OCI-LY7 (cell line): ENCODE results near the gene TPM4. TPM values are rescaled to one million over a fixed set of nuclear protein-coding genes. Genes with fewer than 3 reads are reported as not detected.

Source experiments
- BruUV-seq: library from RNA; stranded (reverse); fragments of 400-500 nt; replicated peaks from 2 replicates; lab custom pipeline; 2021; lab: Mats Ljungman, UMichigan
- CTCF ChIA-PET: fragments of 300-600 bp; sonication (Branson Sonifier 250); formaldehyde crosslinking; loops from one replicate; lab custom pipeline; 2022; ENCODE audit warnings: antibody characterized with exemption; ENCODE audit not compliant: unreplicated experiment; lab: Charles Lee
- POLR2A ChIA-PET: fragments of 300-600 bp; sonication (Branson Sonifier 250); formaldehyde crosslinking; loops from one replicate; lab custom pipeline; 2022; ENCODE audit warnings: antibody characterized with exemption; lab: Charles Lee
- DNase-seq: peaks from one replicate; pipeline ENCODE4 v3.0.0-alpha.2; 2015; ENCODE audit warnings: low spot score
- H2AFZ ChIP-seq: fragments of 200-600 bp; sonication (generic), shearing (Covaris generic); 2 replicates; pipeline ENCODE4 v1.6.1; 2014; ENCODE audit warnings: mild to moderate bottlenecking, antibody characterized with exemption, low read length, moderate library complexity
- H3K27ac ChIP-seq: fragments of 200-600 bp; sonication (generic); 2 replicates; pipeline ENCODE4 v1.5.1; 2014; ENCODE audit warnings: mixed run types, low read depth, mild to moderate bottlenecking, moderate library complexity, low read length, inconsistent platforms; ENCODE audit not compliant: poor library complexity, severe bottlenecking
- H3K36me3 ChIP-seq: fragments of 200-600 bp; sonication (generic); 2 replicates; pipeline ENCODE4 v1.6.1; 2014; ENCODE audit warnings: mild to moderate bottlenecking, antibody characterized with exemption, low read length, moderate library complexity, mixed read lengths; ENCODE audit not compliant: insufficient read depth
- H3K4me1 ChIP-seq: fragments of 200-600 bp; sonication (generic); 2 replicates; pipeline ENCODE4 v1.5.1; 2014; ENCODE audit warnings: mild to moderate bottlenecking, low read length; ENCODE audit not compliant: insufficient read depth, poor library complexity, severe bottlenecking
- H3K4me2 ChIP-seq: fragments of 200-600 bp; sonication (generic); 2 replicates; pipeline ENCODE4 v1.6.1; 2014; ENCODE audit warnings: mild to moderate bottlenecking, low read length
- H3K4me3 ChIP-seq: fragments of 200-600 bp; sonication (generic); 2 replicates; pipeline ENCODE4 v1.5.1; 2014; ENCODE audit warnings: mild to moderate bottlenecking, low read depth, low read length; ENCODE audit not compliant: poor library complexity, severe bottlenecking
- H3K79me2 ChIP-seq: fragments of 200-600 bp; sonication (generic); 2 replicates; pipeline ENCODE4 v1.6.1; 2016; ENCODE audit warnings: low read depth, mild to moderate bottlenecking, low read length, moderate library complexity, mixed read lengths; ENCODE audit not compliant: insufficient read depth
- H3K9me2 ChIP-seq: fragments of 200-600 bp; sonication (generic); 2 replicates; pipeline ENCODE4 v1.6.1; 2016; ENCODE audit warnings: mild to moderate bottlenecking, low read length, mixed read lengths; ENCODE audit not compliant: insufficient read depth
- H3K9me3 ChIP-seq: fragments of 200-600 bp; sonication (generic); 2 replicates; pipeline ENCODE4 v1.6.1; 2014; ENCODE audit warnings: mild to moderate bottlenecking, mixed run types, low read length, mixed read lengths
- H4K20me1 ChIP-seq: fragments of 200-600 bp; sonication (generic); 2 replicates; pipeline ENCODE4 v1.6.1; 2014; ENCODE audit warnings: mild to moderate bottlenecking, antibody characterized with exemption, low read length, moderate library complexity, mixed read lengths; ENCODE audit not compliant: insufficient read depth
- CTCF ChIP-seq: fragments of 200-600 bp; sonication (generic); conservative IDR thresholded peaks from 2 replicates; pipeline ENCODE4 v1.5.1; 2014; ENCODE audit warnings: mild to moderate bottlenecking, antibody characterized with exemption, low read length, moderate library complexity, mixed read lengths
- EZH2phosphoT487 ChIP-seq: fragments of 200-600 bp; sonication (generic); IDR thresholded peaks from 2 replicates; pipeline ENCODE4 v1.6.1; 2018; ENCODE audit warnings: low read depth, borderline replicate concordance, mild to moderate bottlenecking, mixed run types, antibody characterized with exemption, low read length, moderate library complexity, mixed read lengths
- intact Hi-C: fragments of 100-400 bp; cut with micrococcal nuclease; formaldehyde crosslinking; loops from one replicate; pipeline ENCODE4 v1.10.0; 2022; ENCODE audit not compliant: unreplicated experiment
- total RNA-seq, 2 experiments: library from RNA; depleted of rRNA in 1 of 2; stranded (reverse); fragments of >200 nt in 1 of 2; shearing (Covaris generic) in 1 of 2; gene quantifications; 2 replicates each; pipeline ENCODE4 v1.2.3, GENCODE V29; 2014 to 2022

Gene TPM4
- total RNA-seq, 2 experiments from 2014 or later: 98.1 to 111 TPM

DNA sequence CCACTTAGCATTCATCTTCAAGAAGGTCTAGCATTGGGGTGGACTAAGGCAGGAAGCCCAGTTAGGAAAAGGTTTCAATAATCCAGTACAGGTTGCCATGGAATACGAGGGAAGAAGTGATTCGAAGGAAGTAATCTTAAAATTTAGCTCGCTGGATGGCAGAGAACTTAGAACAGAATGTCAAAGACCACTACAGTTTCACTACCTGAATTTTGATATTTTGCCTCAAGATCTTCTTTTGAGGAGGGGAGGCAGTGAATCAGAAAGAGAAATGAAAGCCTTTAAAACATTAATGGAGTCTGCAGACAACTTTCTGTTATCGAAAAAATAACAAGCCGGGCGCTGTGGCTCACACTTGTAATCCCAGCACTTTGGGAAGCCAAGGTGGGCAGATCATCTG lies 28.4 kb downstream of the TPM4 start:
- POLR2A ChIA-PET: no interaction called here
- H3K9me2 ChIP-seq: no peaks in the 10 kb centered on the region
- H4K20me1 ChIP-seq: no peaks in the 10 kb centered on the region
- intact Hi-C loops: no loop called here
- H3K79me2 ChIP-seq: no peaks in the 10 kb centered on the region
- BruUV-seq: no TSS peak
- peaks cover 41% of the 10 kb centered on the region for H3K36me3 ChIP-seq
- CTCF ChIA-PET: no interaction called here
- peak overlapping the region; percentile 5; the same call in 1 of the 2 replicates for H3K4me2 ChIP-seq
- no peak overlapping the region for H2AFZ ChIP-seq
- TF ChIP-seq EZH2phosphoT487: no peak
- no peak for TF ChIP-seq CTCF
- H3K4me1 ChIP-seq: peaks cover 25% of the 10 kb centered on the region
- peak; percentile 40 for DNase-seq
- H3K27ac ChIP-seq: peak overlapping the region; percentile 22
- no peak overlapping the region for H3K4me3 ChIP-seq
- no peaks in the 10 kb centered on the region for H3K9me3 ChIP-seq

DNA sequence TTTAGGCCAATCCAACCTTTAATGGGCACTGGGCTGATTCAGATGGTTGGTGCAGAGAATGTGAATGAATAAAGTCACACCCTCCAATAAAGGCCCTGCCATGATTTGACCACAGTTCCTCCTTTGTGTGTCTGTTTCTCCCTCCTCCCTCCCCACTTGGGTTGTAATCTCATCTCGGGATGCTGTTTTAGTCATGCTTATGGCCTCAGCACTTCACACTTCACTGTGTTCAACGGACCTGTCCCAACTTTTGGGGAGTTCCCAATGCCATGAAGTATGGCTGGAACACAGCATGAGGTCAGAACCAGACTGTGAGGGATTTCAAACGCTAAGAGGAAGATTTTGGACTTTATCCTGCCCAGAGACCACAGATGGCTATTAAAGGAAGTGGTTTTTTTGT lies 29.8 kb downstream of the TPM4 start:
- no peaks in the 10 kb centered on the region for H3K79me2 ChIP-seq
- H3K4me3 ChIP-seq: no peak overlapping the region
- H3K9me3 ChIP-seq: no peaks in the 10 kb centered on the region
- no peak overlapping the region for H3K4me2 ChIP-seq
- DNase-seq: peak; percentile 28
- BruUV-seq: no TSS peak
- peaks cover 29% of the 10 kb centered on the region for H3K36me3 ChIP-seq
- TF ChIP-seq CTCF: no peak
- no peak for TF ChIP-seq EZH2phosphoT487
- peak overlapping the region; percentile 75; the same call in 1 of the 2 replicates for H2AFZ ChIP-seq
- peak overlapping the region; percentile 18 for H3K27ac ChIP-seq
- POLR2A ChIA-PET: interaction anchor here (1.1 kb wide), 1 partner anchor 31 kb away, joined by 3 read pairs; no protein-coding TSS in a partner anchor
- CTCF ChIA-PET: no interaction called here
- H3K4me1 ChIP-seq: peaks cover 34% of the 10 kb centered on the region
- intact Hi-C loops: no loop called here
- no peaks in the 10 kb centered on the region for H4K20me1 ChIP-seq
- H3K9me2 ChIP-seq: no peaks in the 10 kb centered on the region

GRCh38 chr19:16111160-16111908 lies 35.0 kb downstream of the TPM4 start, which contains the start of gene RAB8A:
Gene RAB8A, plus strand, starts transcription at chr19:16111889. Its CDS starts 13 bp downstream, at chr19:16111902.
- peaks cover 7% of the 10 kb centered on the region; the same call in 1 of the 2 replicates for H4K20me1 ChIP-seq
- no peaks in the 10 kb centered on the region for H3K9me2 ChIP-seq
- peak within 1 kb of the TSS; percentile 51; the same call in 1 of the 2 replicates for H2AFZ ChIP-seq
- no TSS peak for BruUV-seq
- H3K27ac ChIP-seq: peak within 1 kb of the TSS; percentile 63
- H3K9me3 ChIP-seq: no peaks in the 10 kb centered on the region
- intact Hi-C loops: loop anchor here (1.0 to 2.0 kb wide), 4 partner anchors 33 to 275 kb away; partner anchors contain the start of gene FAM32A
- DNase-seq: peak; percentile 99
- no peak for TF ChIP-seq EZH2phosphoT487
- TF ChIP-seq CTCF: peak; percentile 81
- H3K4me1 ChIP-seq: peaks cover 50% of the 10 kb centered on the region
- H3K4me2 ChIP-seq: peak within 1 kb of the TSS; percentile 98
- POLR2A ChIA-PET: interaction anchor here (0.6 to 1.6 kb wide), 6 partner anchors 33 to 143 kb away, joined by 3 to 5 read pairs (median 3); partner anchors contain the start of genes FAM32A and TPM4
- peaks cover 45% of the 10 kb centered on the region for H3K79me2 ChIP-seq
- peaks cover 24% of the 10 kb centered on the region; the same call in 1 of the 2 replicates for H3K36me3 ChIP-seq
- CTCF ChIA-PET: interaction anchor here (0.6 kb wide), 1 partner anchor 66 kb away, joined by 3 read pairs; no protein-coding TSS in a partner anchor
- H3K4me3 ChIP-seq: peak within 1 kb of the TSS; percentile 96
